ENCODE data around the gene WDR27. TPM values are rescaled to one million over a fixed set of nuclear protein-coding genes. Genes with fewer than 3 reads are reported as not detected.

The WDR27 gene
- 35.0 and 35.9 TPM in 2 replicates for total RNA-seq

DNA sequence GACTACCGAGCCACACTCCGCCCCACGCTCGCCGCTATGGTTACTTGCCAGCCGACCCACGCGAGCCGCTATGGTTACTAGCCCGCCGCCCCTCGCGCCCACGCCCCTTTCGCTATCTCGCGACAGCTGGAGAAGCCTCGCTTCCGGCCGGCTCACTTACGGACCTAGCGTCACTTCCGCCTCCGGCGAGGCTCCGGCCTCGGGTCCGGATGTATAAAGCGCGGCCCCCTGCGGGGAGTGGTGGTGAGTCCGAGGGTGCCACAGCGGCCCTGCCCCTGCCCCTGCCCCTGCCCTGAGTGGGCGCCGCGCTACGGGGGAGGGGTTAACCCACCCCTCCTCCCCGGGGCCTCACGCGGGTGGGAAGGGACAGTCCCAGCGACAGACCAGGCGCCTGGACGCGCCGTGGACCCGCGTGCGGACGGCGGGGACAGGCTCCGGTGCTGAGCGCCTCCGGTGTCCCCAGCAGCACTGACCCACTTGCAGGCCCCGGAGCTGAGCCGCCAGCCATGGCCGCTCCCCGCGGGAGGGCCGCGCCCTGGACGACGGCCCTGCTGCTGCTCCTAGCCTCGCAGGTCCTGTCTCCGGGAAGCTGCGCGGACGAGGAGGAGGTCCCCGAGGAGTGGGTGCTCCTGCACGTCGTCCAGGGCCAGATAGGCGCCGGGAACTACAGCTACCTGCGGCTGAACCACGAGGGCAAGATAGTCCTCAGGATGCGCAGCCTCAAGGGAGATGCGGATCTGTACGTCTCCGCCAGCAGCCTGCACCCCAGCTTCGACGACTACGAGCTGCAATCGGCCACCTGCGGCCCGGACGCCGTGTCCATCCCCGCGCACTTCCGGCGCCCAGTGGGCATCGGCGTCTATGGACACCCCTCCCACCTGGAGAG, at the start of gene WDR27, which contains the start of gene C6orf120:
Gene WDR27, minus strand, starts transcription at position 76 of the 886 bp plus-strand sequence. CDS start 13,024 bp downstream, outside the sequence.
Gene C6orf120, plus strand, starts transcription at position 173 of the 886 bp plus-strand sequence. Its CDS starts 334 bp downstream, at position 507.
- DNase-seq (ENCODE audit: low spot score), result peak; percentile 95
- H3K27ac Mint-ChIP-seq, result peak within 1 kb of the TSS; percentile 84
- intact Hi-C loops (cut with micrococcal nuclease), result loop anchor here (1.0 to 5.0 kb wide), 5 partner anchors 21 to 852 kb away; partner anchors contain the start of genes DYNLT2, ERMARD, FAM120B and TBP
- no peaks in the 10 kb centered on the region for H3K27me3 Mint-ChIP-seq (ENCODE audit: low read depth)
- H3K9me3 Mint-ChIP-seq, result no peaks in the 10 kb centered on the region
- H3K4me3 Mint-ChIP-seq (ENCODE audit: low read depth), result peak within 1 kb of the TSS; percentile 88
- peaks cover 37% of the 10 kb centered on the region for H3K36me3 Mint-ChIP-seq (ENCODE audit: low read depth)
- H3K4me1 Mint-ChIP-seq (ENCODE audit: low read depth), result peaks cover 39% of the 10 kb centered on the region

DNA sequence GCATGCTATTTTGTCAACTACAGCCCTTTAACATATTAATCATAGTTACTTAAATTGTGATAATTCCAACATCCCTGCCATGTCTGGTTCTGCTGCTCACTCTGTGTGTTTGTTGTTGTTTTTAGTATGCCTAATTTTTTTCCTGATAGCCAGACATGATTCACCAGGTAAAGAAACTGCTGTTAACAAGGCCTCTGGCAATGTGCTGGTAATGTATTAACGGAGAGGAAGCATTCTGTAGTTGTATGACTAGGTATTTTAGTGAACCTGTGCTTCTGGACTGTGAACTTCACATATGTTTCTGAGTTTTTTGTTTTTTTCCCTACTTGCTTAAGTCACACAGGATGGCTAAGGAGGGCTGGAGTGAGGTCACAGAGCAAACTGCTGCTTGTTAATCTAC, 44.7 kb upstream of the WDR27 start:
- no peak for DNase-seq (ENCODE audit: low spot score)
- peaks cover 19% of the 10 kb centered on the region for H3K36me3 Mint-ChIP-seq (ENCODE audit: low read depth)
- intact Hi-C loops (cut with micrococcal nuclease), result no loop called here
- peaks cover 10% of the 10 kb centered on the region for H3K4me1 Mint-ChIP-seq (ENCODE audit: low read depth)
- no peak overlapping the region for H3K27ac Mint-ChIP-seq
- H3K27me3 Mint-ChIP-seq (ENCODE audit: low read depth), result peaks cover 15% of the 10 kb centered on the region
- H3K9me3 Mint-ChIP-seq, result peaks cover 4% of the 10 kb centered on the region
- H3K4me3 Mint-ChIP-seq (ENCODE audit: low read depth), result no peak overlapping the region

DNA sequence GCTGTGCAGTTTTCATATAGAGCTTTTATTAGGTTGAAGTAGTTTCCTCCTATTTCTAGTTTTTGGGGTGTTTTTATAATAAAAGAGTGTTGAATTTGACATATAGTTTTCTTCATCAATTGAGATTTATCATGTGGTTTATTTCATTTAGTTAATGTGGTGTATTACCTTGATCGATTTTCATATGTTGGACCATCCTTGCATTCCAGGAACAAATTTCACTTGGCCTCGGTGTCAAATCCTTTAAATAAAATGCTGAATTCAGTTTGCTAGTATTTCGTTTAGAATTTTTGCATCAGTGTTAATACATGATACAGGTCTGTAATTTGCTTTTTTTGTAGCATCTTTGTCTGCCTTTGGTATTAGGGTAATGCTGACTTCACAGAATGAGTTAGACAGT, 43.6 kb upstream of the WDR27 start:
- Mint-ChIP-seq H3K27ac (no peak overlapping the region), H3K4me1 (ENCODE audit: low read depth) (peaks cover 10% of the 10 kb centered on the region), H3K4me3 (ENCODE audit: low read depth) (no peak overlapping the region), H3K27me3 (ENCODE audit: low read depth) (peaks cover 15% of the 10 kb centered on the region), H3K9me3 (peaks cover 4% of the 10 kb centered on the region), H3K36me3 (ENCODE audit: low read depth) (peaks cover 13% of the 10 kb centered on the region)
- no peak for DNase-seq (ENCODE audit: low spot score)
- intact Hi-C loops (cut with micrococcal nuclease), result no loop called here

DNA sequence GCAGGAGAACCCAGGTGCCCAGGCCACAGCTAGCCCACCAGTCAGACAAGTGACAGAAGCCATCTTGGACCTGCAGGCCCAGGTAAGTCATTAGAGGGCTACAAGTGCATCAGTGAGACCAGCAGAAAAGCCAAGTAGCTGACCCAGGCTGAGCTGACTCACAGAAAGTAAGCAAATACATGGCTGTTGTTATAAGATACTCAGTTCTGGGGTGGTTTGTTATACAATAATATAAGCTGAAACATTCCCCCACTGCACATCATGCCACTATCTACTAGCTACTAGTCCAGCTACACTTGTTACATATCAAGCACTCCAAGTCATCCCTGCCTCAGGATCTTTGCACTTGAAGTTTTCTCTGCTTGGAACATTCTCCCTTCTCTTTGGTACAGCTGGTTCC, 39.5 kb upstream of the WDR27 start:
- no peaks in the 10 kb centered on the region for H3K36me3 Mint-ChIP-seq (ENCODE audit: low read depth)
- intact Hi-C loops (cut with micrococcal nuclease), result no loop called here
- H3K9me3 Mint-ChIP-seq, result peaks cover 2% of the 10 kb centered on the region
- peaks cover 17% of the 10 kb centered on the region for H3K27me3 Mint-ChIP-seq (ENCODE audit: low read depth)
- DNase-seq (ENCODE audit: low spot score), result no peak
- no peak overlapping the region for H3K4me3 Mint-ChIP-seq (ENCODE audit: low read depth)
- H3K4me1 Mint-ChIP-seq (ENCODE audit: low read depth), result no peaks in the 10 kb centered on the region
- no peak overlapping the region for H3K27ac Mint-ChIP-seq

DNA sequence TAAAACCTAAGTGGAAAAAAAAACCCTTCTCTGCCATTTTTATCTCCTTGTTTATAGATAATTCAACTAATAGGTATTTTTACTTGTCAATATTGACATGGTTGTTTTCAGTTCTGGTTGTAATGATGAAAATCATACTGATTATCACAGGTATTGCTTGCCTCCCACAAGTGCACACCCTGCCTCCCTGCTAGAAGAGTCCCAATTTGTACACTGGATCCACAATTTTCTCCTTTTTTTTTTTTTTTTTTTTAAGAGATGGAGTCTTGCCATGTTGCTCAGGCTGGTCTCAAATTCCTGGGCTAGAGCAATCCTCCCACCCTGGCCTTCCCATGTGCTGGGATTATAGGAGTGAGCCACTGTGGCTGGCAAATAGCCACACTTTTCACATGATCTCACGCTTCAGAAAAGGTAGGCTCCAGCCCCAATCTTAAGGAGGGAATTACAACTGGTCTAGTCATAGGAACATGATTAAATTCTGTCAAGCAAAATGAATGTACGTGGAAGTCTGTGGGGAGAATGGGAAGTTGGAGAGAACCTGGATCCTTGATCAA, 37.2 kb upstream of the WDR27 start:
- no peak overlapping the region for H3K27ac Mint-ChIP-seq
- H3K4me3 Mint-ChIP-seq (ENCODE audit: low read depth), result no peak overlapping the region
- no peaks in the 10 kb centered on the region for H3K9me3 Mint-ChIP-seq
- DNase-seq (ENCODE audit: low spot score), result no peak
- peaks cover 33% of the 10 kb centered on the region for H3K27me3 Mint-ChIP-seq (ENCODE audit: low read depth)
- no peaks in the 10 kb centered on the region for H3K36me3 Mint-ChIP-seq (ENCODE audit: low read depth)
- H3K4me1 Mint-ChIP-seq (ENCODE audit: low read depth), result no peaks in the 10 kb centered on the region
- intact Hi-C loops (cut with micrococcal nuclease), result no loop called here

DNA sequence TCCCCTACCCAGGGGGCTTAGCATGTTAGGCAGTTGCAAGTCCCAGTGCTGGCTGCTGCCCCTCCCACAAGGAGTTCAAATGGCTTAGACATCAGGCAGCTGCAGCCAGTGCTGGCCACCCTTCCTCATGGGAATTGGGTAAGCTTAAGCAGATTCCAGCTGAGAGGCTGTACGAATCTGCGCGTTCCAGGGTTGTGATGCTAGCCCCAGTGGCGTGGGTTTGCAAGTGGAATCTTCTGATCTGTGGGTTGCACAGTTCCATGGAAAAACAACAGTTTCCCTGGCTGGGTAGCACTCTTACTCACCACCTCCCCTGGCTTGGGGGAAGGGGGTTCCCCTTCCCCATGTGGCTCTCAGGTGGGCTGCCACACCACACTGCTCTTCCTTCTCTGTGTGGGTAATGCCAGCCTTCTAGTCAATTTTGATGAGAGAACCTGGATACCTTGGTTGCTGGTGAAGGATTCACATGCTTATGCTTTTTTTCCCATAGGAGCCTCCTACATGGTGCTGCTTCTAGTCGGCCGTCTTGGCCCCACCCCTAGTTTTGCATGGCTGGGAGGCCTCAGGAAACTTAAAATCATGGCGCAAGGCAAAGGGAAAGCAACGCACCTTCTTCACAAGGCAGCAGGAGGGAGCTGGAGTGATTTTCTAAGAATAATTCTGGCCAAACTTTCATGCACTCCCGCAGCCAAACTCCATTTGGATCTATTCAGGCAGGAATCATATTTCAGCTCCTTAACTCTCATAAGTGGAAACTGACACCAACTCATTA, 36.6 kb upstream of the WDR27 start:
- H3K9me3 Mint-ChIP-seq, result no peaks in the 10 kb centered on the region
- H3K4me1 Mint-ChIP-seq (ENCODE audit: low read depth), result no peaks in the 10 kb centered on the region
- H3K36me3 Mint-ChIP-seq (ENCODE audit: low read depth), result no peaks in the 10 kb centered on the region
- no peak overlapping the region for H3K27ac Mint-ChIP-seq
- H3K4me3 Mint-ChIP-seq (ENCODE audit: low read depth), result no peak overlapping the region
- DNase-seq (ENCODE audit: low spot score), result no peak
- peaks cover 32% of the 10 kb centered on the region for H3K27me3 Mint-ChIP-seq (ENCODE audit: low read depth)
- intact Hi-C loops (cut with micrococcal nuclease), result no loop called here

DNA sequence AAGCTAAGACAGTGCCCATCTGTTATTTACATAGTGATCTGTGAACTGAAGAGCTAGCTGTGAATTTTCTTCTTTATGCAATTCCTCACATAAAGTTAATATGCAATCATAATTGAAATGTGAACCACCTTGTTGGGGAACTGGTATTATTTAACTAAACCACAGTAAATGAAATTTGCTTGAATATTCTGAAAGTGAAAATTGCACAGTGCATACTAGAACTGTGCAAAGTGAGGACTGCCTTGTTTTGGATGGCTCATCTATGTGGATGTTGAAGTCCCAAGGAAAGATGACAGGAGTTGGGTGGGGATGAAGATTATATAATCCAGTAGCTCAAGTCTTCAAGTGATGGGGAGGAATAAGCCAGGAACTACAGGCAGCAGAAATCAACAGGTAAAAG, 28.1 kb upstream of the WDR27 start:
- intact Hi-C loops (cut with micrococcal nuclease), result loop anchor here (10.0 kb wide), 1 partner anchor 565 kb away; the partner anchor contains the start of gene DLL1
- no peak overlapping the region for H3K4me3 Mint-ChIP-seq (ENCODE audit: low read depth)
- peaks cover 18% of the 10 kb centered on the region for H3K4me1 Mint-ChIP-seq (ENCODE audit: low read depth)

DNA sequence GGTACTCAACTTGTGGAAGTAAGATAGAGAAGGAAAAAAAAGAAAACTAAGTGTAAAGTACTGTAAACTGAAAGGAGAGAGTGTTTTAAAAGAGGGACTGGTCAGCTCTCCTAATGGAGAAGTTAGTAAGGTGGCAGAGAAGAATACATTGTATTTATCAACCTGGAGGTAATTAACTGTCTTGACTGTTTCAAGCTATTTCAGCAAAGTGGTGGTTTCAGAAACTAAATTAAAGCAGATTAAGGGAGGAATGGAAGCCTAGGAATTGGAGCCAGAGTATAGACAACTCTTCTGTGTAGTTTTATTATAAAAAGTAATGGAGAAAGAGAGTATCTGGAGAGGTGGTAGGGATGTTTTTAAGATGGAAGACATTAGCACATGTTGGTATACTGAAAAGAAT, 25.1 kb upstream of the WDR27 start:
- H3K9me3 Mint-ChIP-seq, result no peaks in the 10 kb centered on the region
- no peak overlapping the region for H3K27ac Mint-ChIP-seq
- no peak for DNase-seq (ENCODE audit: low spot score)
- H3K27me3 Mint-ChIP-seq (ENCODE audit: low read depth), result peaks cover 6% of the 10 kb centered on the region
- H3K4me1 Mint-ChIP-seq (ENCODE audit: low read depth), result peaks cover 21% of the 10 kb centered on the region
- H3K4me3 Mint-ChIP-seq (ENCODE audit: low read depth), result no peak overlapping the region
- H3K36me3 Mint-ChIP-seq (ENCODE audit: low read depth), result peaks cover 11% of the 10 kb centered on the region
- intact Hi-C loops (cut with micrococcal nuclease), result loop anchor here (10.0 kb wide), 1 partner anchor 568 kb away; the partner anchor contains the start of gene DLL1

More for the DNA sequence above, 28.1 kb upstream of the WDR27 start:
- no peak for DNase-seq (ENCODE audit: low spot score)
- Mint-ChIP-seq H3K9me3 (no peaks in the 10 kb centered on the region), H3K27ac (no peak overlapping the region), H3K27me3 (ENCODE audit: low read depth) (peaks cover 27% of the 10 kb centered on the region), H3K36me3 (ENCODE audit: low read depth) (peaks cover 6% of the 10 kb centered on the region)

DNA sequence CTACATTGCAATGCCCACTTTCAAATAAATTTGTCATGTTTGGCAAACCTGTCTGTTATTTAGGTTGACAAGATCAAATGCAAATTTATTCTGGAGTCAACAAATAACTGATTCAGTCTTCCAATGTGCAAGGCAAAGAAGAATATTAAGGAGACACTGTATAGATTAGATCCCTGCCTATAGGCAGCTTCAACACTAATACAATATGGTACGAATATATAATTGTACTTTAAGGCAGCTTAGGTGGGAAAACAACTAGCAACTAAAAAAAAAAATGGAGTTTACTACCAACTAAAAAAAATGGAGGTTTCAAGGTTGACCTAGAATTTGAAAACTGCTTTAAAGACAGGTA, 24.2 kb upstream of the WDR27 start:
- no peak for DNase-seq (ENCODE audit: low spot score)
- intact Hi-C loops (cut with micrococcal nuclease), result loop anchor here (10.0 kb wide), 1 partner anchor 569 kb away; the partner anchor contains the start of gene DLL1
- Mint-ChIP-seq H3K9me3 (no peaks in the 10 kb centered on the region), H3K27me3 (ENCODE audit: low read depth) (peaks cover 5% of the 10 kb centered on the region), H3K4me1 (ENCODE audit: low read depth) (peaks cover 27% of the 10 kb centered on the region), H3K4me3 (ENCODE audit: low read depth) (peak overlapping the region; percentile 83), H3K27ac (peak overlapping the region; percentile 62), H3K36me3 (ENCODE audit: low read depth) (peaks cover 14% of the 10 kb centered on the region)

DNA sequence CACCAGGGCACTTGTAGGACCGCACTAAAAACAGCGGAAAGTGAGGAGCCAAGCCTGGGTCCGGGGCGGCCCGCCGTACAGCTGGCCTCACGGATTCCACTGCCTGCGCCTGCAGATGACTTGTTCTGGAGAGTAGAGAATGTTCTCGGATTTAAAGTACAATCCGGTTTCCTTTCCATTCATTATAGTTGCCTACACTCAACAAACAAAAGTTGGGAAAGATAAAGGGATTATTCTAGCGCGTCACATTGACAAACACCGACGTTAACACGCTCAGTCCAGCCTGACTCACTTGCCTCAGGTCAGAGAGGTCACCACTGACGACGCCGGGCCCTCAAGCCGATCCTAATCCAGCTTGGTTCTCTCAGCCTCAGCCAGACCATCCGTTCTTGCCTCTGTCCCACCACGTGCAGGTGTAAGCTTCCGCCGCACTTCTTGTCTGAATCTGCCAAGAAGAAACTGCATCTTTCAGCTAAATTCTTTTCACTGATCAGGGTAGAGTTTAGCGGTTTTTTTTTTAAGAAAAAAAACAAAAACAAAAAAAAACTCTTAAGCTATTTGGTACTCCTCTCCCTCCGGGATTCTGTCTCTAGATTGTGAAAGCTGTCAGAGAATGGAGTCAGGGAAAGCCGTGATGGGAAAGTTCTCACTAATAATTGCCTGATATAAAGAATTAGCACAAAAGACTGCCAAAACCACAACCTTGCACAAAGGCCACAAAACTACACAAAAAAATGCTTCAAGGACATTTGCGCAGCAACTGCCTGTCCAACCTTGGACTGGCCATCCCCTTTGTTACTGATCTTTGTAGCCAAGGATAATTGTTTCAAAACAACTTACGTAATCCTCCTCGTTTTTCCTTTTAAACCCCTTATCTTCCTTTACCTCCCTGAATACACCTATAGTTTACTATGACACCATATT, 23.6 kb upstream of the WDR27 start:
- intact Hi-C loops (cut with micrococcal nuclease), result loop anchor here (2.0 to 10.0 kb wide), 2 partner anchors 195 to 569 kb away; partner anchors contain the start of gene DLL1

DNA sequence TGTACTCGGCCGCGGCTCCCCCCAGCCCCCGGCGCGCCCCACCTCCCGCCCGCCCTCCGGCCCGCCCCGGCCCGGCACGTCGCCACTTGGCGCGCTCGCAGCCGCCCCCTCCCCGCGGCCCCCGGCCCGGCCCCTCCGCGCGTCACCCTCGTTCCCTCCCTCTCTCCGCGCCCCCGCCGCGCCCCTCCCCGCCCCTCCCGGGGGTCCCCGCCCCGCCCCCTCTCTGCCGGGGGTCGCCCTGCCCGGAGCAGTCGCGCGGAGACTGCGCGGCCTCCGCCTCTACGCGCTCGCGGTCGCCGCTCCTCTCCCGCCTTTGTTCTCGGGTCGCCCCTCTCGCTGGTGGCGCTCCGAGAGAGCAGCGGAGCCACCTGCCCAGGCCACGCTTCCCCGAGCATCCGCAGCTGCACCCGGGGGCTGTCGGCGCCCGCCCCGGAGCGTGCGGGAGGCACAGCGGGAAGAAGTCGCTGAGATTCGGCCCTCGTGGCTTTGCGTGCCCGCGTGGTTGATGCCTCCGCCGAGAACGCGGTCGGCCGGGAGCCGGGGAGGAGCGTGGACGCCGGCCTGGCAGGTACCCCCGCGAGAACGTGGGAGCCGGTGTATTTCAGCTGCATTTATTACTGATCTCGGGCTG, 22.8 kb upstream of the WDR27 start, which contains the start of gene PHF10:
Gene PHF10, minus strand, starts transcription at position 7 of the 631 bp plus-strand sequence. CDS start 569 bp downstream, outside the sequence.
- Mint-ChIP-seq H3K9me3 (no peaks in the 10 kb centered on the region), H3K4me3 (ENCODE audit: low read depth) (peak within 1 kb of the TSS; percentile 97), H3K36me3 (ENCODE audit: low read depth) (peaks cover 22% of the 10 kb centered on the region), H3K27ac (peak within 1 kb of the TSS; percentile 97), H3K27me3 (ENCODE audit: low read depth) (peaks cover 2% of the 10 kb centered on the region), H3K4me1 (ENCODE audit: low read depth) (peaks cover 32% of the 10 kb centered on the region)
- intact Hi-C loops (cut with micrococcal nuclease), result loop anchor here (2.0 to 10.0 kb wide), 2 partner anchors 194 to 570 kb away; partner anchors contain the start of gene DLL1
- DNase-seq (ENCODE audit: low spot score), result peak; percentile 55

More for the DNA sequence above, 23.6 kb upstream of the WDR27 start:
- Mint-ChIP-seq H3K27me3 (ENCODE audit: low read depth) (peaks cover 2% of the 10 kb centered on the region), H3K9me3 (no peaks in the 10 kb centered on the region), H3K36me3 (ENCODE audit: low read depth) (peaks cover 15% of the 10 kb centered on the region), H3K27ac (peak overlapping the region; percentile 85), H3K4me1 (ENCODE audit: low read depth) (peaks cover 28% of the 10 kb centered on the region), H3K4me3 (ENCODE audit: low read depth) (peak overlapping the region; percentile 83)
- no peak for DNase-seq (ENCODE audit: low spot score)

All from activated T-helper 2 cell treated with anti-CD3 and anti-CD28 coated beads, Interferon-gamma antibody, Interleukin-2, Interleukin-4, amounts not matched to agents 10 μg/mL and 5 μg/mL and 100 μg/mL, durations not matched to agents 14 hours and 24 hours and 36 hours (primary cell).